HepG2 (cell line): Measurements from ENCODE around the gene IQCH. TPM values are rescaled to one million over a fixed set of nuclear protein-coding genes. Genes with fewer than 3 reads are reported as not detected.
"Not testable (repeated sequence)": the region's sequence is repeated elsewhere in the genome, so short reads cannot be mapped to it uniquely, and the experiment has no call there.

Source experiments
- ATAC-seq: fragments of 200-7000 bp; cut with Tn5 transposase; 3 replicates; pipeline ENCODE4 v1.9.1; 2020; ENCODE audit warnings: mild to moderate bottlenecking, moderate library complexity
- BruUV-seq: library from RNA; stranded (reverse); fragments of 400-500 nt; replicated peaks from 2 replicates; lab custom pipeline; 2021; lab: Mats Ljungman, UMichigan
- CTCF ChIA-PET: fragments of 300-600 bp; formaldehyde crosslinking; extraction: SDS; loops from one replicate; lab custom pipeline; 2021; ENCODE audit warnings: low total read pairs, inconsistent platforms, low intra/inter-chr PET ratio; lab: Yijun Ruan, JAX
- POLR2A ChIA-PET: fragments of 350-600 bp; sonication (Branson Sonifier 250); formaldehyde crosslinking; loops from one replicate; lab custom pipeline; 2020; ENCODE audit warnings: antibody characterized with exemption, inconsistent platforms; lab: Yijun Ruan, JAX
- DNase-seq: peaks from one replicate; pipeline ENCODE4 v3.0.0-alpha.2; 2015; ENCODE audit warnings: low spot score
- FAIRE-seq: peaks from 3 replicates; lab custom pipeline; 2011; peaks lifted over from hg19 to GRCh38; lab: Jason Lieb, UNC
- H2AFZ ChIP-seq: one replicate; pipeline ENCODE4 v1.6.1; 2011; ENCODE audit warnings: low read length, inconsistent platforms
- H3K27ac ChIP-seq: fragments of 300-600 bp; 3 replicates; pipeline ENCODE4 v1.8.0; 2011; ENCODE audit warnings: mixed run types, mild to moderate bottlenecking, mixed read lengths, low read length, inconsistent platforms; ENCODE audit not compliant: insufficient read depth; ENCODE audit errors: extremely low read length
- H3K27me3 ChIP-seq, 2 experiments: fragments of 200-600 bp in 1 of 2; 2 replicates in 1 of 2; 3 replicates in 1 of 2; pipeline versions ENCODE4 v1.6.0 to v1.8.0; 2011; ENCODE audit warnings: low read length in 2 of 2, mild to moderate bottlenecking in 2 of 2, moderate library complexity in 2 of 2, inconsistent platforms in 1 of 2; ENCODE audit not compliant: insufficient read depth in 2 of 2, control insufficient read depth in 1 of 2
- H3K36me3 ChIP-seq, 2 experiments: fragments of 200-600 bp in 1 of 2; replicated peaks in 1 of 2; 2 replicates in 1 of 2; 3 replicates in 1 of 2; pipeline versions ENCODE4 v1.5.1 to v1.8.0; 2011; ENCODE audit warnings: low read length in 2 of 2, inconsistent platforms in 1 of 2; ENCODE audit not compliant: insufficient read depth in 2 of 2, control insufficient read depth in 1 of 2
- H3K4me1 ChIP-seq: 2 replicates; pipeline ENCODE4 v1.5.1; 2012; ENCODE audit warnings: low read length, inconsistent platforms; ENCODE audit not compliant: insufficient read depth
- H3K4me2 ChIP-seq: 2 replicates; pipeline ENCODE4 v1.6.0; 2011; ENCODE audit warnings: low read depth, low read length, inconsistent platforms
- H3K4me3 ChIP-seq, 3 experiments: fragments of 200-600 bp in 1 of 3; sonication (generic), shearing (Covaris generic) in 1 of 3; replicated peaks in 1 of 3; 2 replicates each; pipeline ENCODE4 v1.5.1; 2011 to 2016; ENCODE audit warnings: low read length in 3 of 3, inconsistent platforms in 2 of 3, low read depth in 2 of 3, mild to moderate bottlenecking in 2 of 3, control low read depth in 1 of 3, mixed read lengths in 1 of 3; ENCODE audit not compliant: insufficient read depth in 1 of 3
- H3K79me2 ChIP-seq: one replicate; pipeline ENCODE4 v1.6.1; 2011; ENCODE audit warnings: low read length, inconsistent platforms; ENCODE audit not compliant: insufficient read depth
- H3K9ac ChIP-seq: 2 replicates; pipeline ENCODE4 v1.6.0; 2011; ENCODE audit warnings: mild to moderate bottlenecking, low read depth, low read length, inconsistent platforms; ENCODE audit not compliant: insufficient read depth
- H3K9me3 ChIP-seq: 2 replicates; pipeline ENCODE4 v1.5.1; 2012; ENCODE audit warnings: mild to moderate bottlenecking, low read length
- H4K20me1 ChIP-seq: 2 replicates; pipeline ENCODE4 v1.6.0; 2011; ENCODE audit warnings: inconsistent platforms, mild to moderate bottlenecking, low read length, moderate library complexity; ENCODE audit not compliant: insufficient read depth
- ATAD3A ChIP-seq: sonication (generic); formaldehyde crosslinking; IDR thresholded peaks from 2 replicates; pipeline ENCODE4 v1.4.0; 2020; ENCODE audit warnings: missing genetic modification reagents
- CBX1 ChIP-seq: IDR thresholded peaks from one replicate; pipeline ENCODE4 v1.6.1; 2016; ENCODE audit warnings: antibody characterized with exemption, low read depth
- GATAD1 ChIP-seq: IDR thresholded peaks from 2 replicates; pipeline ENCODE4 v1.6.1; 2016; ENCODE audit warnings: missing genetic modification reagents, missing compliant biosample characterization
- NFIC ChIP-seq: IDR thresholded peaks from 2 replicates; pipeline ENCODE4 v1.6.1; 2012; ENCODE audit warnings: mild to moderate bottlenecking, low read length, inconsistent platforms
- RELA ChIP-seq: sonication (generic); formaldehyde crosslinking; IDR thresholded peaks from 2 replicates; pipeline ENCODE4 v1.4.0; 2020; ENCODE audit warnings: missing genetic modification reagents
- REPIN1 ChIP-seq: sonication (generic); formaldehyde crosslinking; IDR thresholded peaks from 2 replicates; pipeline ENCODE4 v1.8.0; 2022; ENCODE audit warnings: missing genetic modification reagents, low read depth, mild to moderate bottlenecking, borderline replicate concordance
- SNAPC2 ChIP-seq: sonication (generic); formaldehyde crosslinking; IDR thresholded peaks from 2 replicates; pipeline ENCODE4 v1.8.1; 2022; ENCODE audit warnings: mild to moderate bottlenecking, missing genetic modification reagents
- ZNF484 ChIP-seq: sonication (generic); formaldehyde crosslinking; IDR thresholded peaks from 2 replicates; pipeline ENCODE4 v1.5.1; 2020; ENCODE audit warnings: mild to moderate bottlenecking, low read depth, missing genetic modification reagents, borderline replicate concordance
- ZUFSP ChIP-seq: sonication (generic); formaldehyde crosslinking; IDR thresholded peaks from 2 replicates; pipeline ENCODE4 v1.9.0; 2021; ENCODE audit warnings: missing genetic modification reagents, mild to moderate bottlenecking, borderline replicate concordance
- WGBS: methylation state at CpG from one replicate; pipeline ENCODE4 v1.1.6; 2017; ENCODE audit warnings: low lambda C conversion rate; 5-methylcytosine and 5-hydroxymethylcytosine counted together
- in situ Hi-C: cut with HindIII; loops from 2 replicates; pipeline ENCODE4 v1.10.0; 2017; ENCODE audit warnings: low pct_unique_long_range_greater_than_20kb; ENCODE audit not compliant: extremely low pct_ligation_motif_present
- intact Hi-C: fragments of 100-400 bp; cut with micrococcal nuclease; formaldehyde crosslinking; loops from one replicate; pipeline ENCODE4 v1.10.0; 2022; ENCODE audit not compliant: unreplicated experiment
- polyA plus RNA-seq, 8 experiments: library from polyadenylated mRNA; depleted of rRNA in 3 of 8; stranded (reverse) in 7 of 8; unstranded in 1 of 8; fragments of >200 nt; fragmentation: Illumina TruSeq in 4 of 8; extraction: Trizol in 4 of 8; gene quantifications; 2 replicates each; pipeline versions ENCODE4 v1.2.1 to v1.2.3, GENCODE V29; 2011 to 2016; ENCODE audit warnings: low read depth in 4 of 8, missing spikeins in 1 of 8, mixed read lengths in 1 of 8; ENCODE audit not compliant: insufficient read depth in 1 of 8
- total RNA-seq, 5 experiments: library from RNA; depleted of rRNA; stranded (reverse); fragments of >200 nt; fragmentation: Illumina TruSeq; extraction: Trizol; gene quantifications; 2 replicates each; pipeline ENCODE4 v1.2.3, GENCODE V29; 2016; ENCODE audit warnings: low read depth in 1 of 5

Gene IQCH
- total and polyA plus RNA-seq, 2 of the 13 experiments (the other 11 are each of a cell fraction or from before 2014, with no cell fraction given), result 0.16 to 0.55 TPM

- TF ChIP-seq ZUFSP (CRISPR knock-in tag), result no peak
- no peak for TF ChIP-seq ZNF484 (CRISPR knock-in tag)
Measured at GRCh38 chr15:67361100-67361499, 106.5 kb downstream of the IQCH start (continued).

GRCh38 chr15:67363712-67364111 lies 109.1 kb downstream of the IQCH start:
- H2AFZ ChIP-seq, H3K9ac ChIP-seq, H3K27me3 ChIP-seq, H3K36me3 ChIP-seq, FAIRE-seq, H3K9me3 ChIP-seq, H3K27ac ChIP-seq, H3K79me2 ChIP-seq, intact Hi-C loops, DNase-seq, H3K4me2 ChIP-seq, BruUV-seq, H3K4me3 ChIP-seq, H4K20me1 ChIP-seq, in situ Hi-C loops, ATAC-seq, POLR2A ChIA-PET, CTCF ChIA-PET: not testable (repeated sequence)
- peaks cover 15% of the 10 kb centered on the region for H3K4me1 ChIP-seq
- WGBS, result 0% methylated on average over 1 of the region's 1 CpG

- H3K9me3 ChIP-seq, result no peaks in the 10 kb centered on the region
- CTCF ChIA-PET, result no interaction called here
- no peaks in the 10 kb centered on the region for H4K20me1 ChIP-seq
- POLR2A ChIA-PET, result no interaction called here
- peaks cover 2 to 5% of the 10 kb centered on the region in 2 experiments; a peak in 1 of 5 replicates for H3K27me3 ChIP-seq
- no peak for ATAC-seq
- no peak overlapping the region for H3K4me2 ChIP-seq
- no peaks in the 10 kb centered on the region for H3K79me2 ChIP-seq
- no peak overlapping the region for H3K9ac ChIP-seq
- in situ Hi-C loops, result no loop called here
- FAIRE-seq, result no peak
- H2AFZ ChIP-seq, result no peak overlapping the region
- H3K4me1 ChIP-seq, result no peaks in the 10 kb centered on the region
- H3K36me3 ChIP-seq, result no peaks in the 10 kb centered on the region
- intact Hi-C loops, result no loop called here
- TF ChIP-seq SNAPC2 (no peak), REPIN1 (CRISPR knock-in tag) (no peak), RELA (no peak), ATAD3A (CRISPR knock-in tag) (no peak), NFIC (no peak), CBX1 (no peak), GATAD1 (CRISPR knock-in tag) (no peak)
- no TSS peak for BruUV-seq
- H3K27ac ChIP-seq, result no peak overlapping the region
- WGBS, result 0% methylated on average over 2 of the region's 2 CpGs
- H3K4me3 ChIP-seq, result no peak overlapping the region
- no peak for DNase-seq
Measured at GRCh38 chr15:67365994-67366393, 111.4 kb downstream of the IQCH start.
